Spleen (tissue), 11 donors: ENCODE results near the gene APOA5. TPM values are rescaled to one million over a fixed set of nuclear protein-coding genes. Genes with fewer than 3 reads are reported as not detected.
"Not testable (repeated sequence)": the region's sequence is repeated elsewhere in the genome, so short reads cannot be mapped to it uniquely, and the experiment has no call there.

Source experiments
- DNase-seq: peaks from one replicate; pipeline ENCODE4 v3.0.0-alpha.2; 2020
- H3K27ac ChIP-seq, 8 donors: fragments of 200-600 bp; sonication (generic) in 7 of 8; 1 replicate in 4 of 8; 2 replicates in 4 of 8; pipeline versions ENCODE4 v1.5.0 to v1.8.0; 2016 to 2021; ENCODE audit warnings: inconsistent platforms in 4 of 8, mild to moderate bottlenecking in 4 of 8, moderate library complexity in 1 of 8
- H3K27me3 ChIP-seq, 7 donors: fragments of 200-600 bp; sonication (generic) in 6 of 7; replicated peaks in 1 of 7; 1 replicate in 4 of 7; 2 replicates in 3 of 7; pipeline versions ENCODE4 v1.5.0 to v1.8.0; 2016 to 2021; ENCODE audit warnings: inconsistent platforms in 3 of 7, mild to moderate bottlenecking in 1 of 7
- H3K36me3 ChIP-seq, 6 donors: fragments of 200-600 bp; sonication (generic) in 5 of 6; 1 replicate in 4 of 6; 2 replicates in 2 of 6; pipeline versions ENCODE4 v1.5.0 to v1.8.0; 2016 to 2021; ENCODE audit warnings: inconsistent platforms in 2 of 6
- H3K4me1 ChIP-seq, 6 donors: fragments of 200-600 bp; sonication (generic) in 5 of 6; 1 replicate in 3 of 6; 2 replicates in 3 of 6; pipeline versions ENCODE4 v1.5.0 to v1.8.0; 2016 to 2021; ENCODE audit warnings: inconsistent platforms in 3 of 6
- H3K4me3 ChIP-seq, 8 donors: fragments of 200-600 bp; sonication (generic) in 7 of 8; 1 replicate in 4 of 8; 2 replicates in 4 of 8; pipeline versions ENCODE4 v1.5.0 to v1.8.0; 2016 to 2021; ENCODE audit warnings: inconsistent platforms in 4 of 8, mild to moderate bottlenecking in 4 of 8, moderate library complexity in 2 of 8
- H3K9me3 ChIP-seq, 8 donors: fragments of 200-600 bp; sonication (generic) in 7 of 8; 1 replicate in 4 of 8; 2 replicates in 4 of 8; pipeline versions ENCODE4 v1.5.0 to v1.8.0; 2016 to 2021; ENCODE audit warnings: inconsistent platforms in 4 of 8
- POLR2A ChIP-seq, 3 donors: fragments of 450-650 bp; IDR thresholded peaks; one replicate each; pipeline ENCODE4 v1.5.1; 2017; ENCODE audit warnings: antibody characterized with exemption in 3 of 3, mild to moderate bottlenecking in 1 of 3
- POLR2AphosphoS5 ChIP-seq, 3 donors: sonication (generic); formaldehyde crosslinking; IDR thresholded peaks; one replicate each; pipeline ENCODE4 v1.5.1; 2017; ENCODE audit warnings: antibody characterized with exemption in 3 of 3
- WGBS, 5 donors: extraction: QIAGEN DNeasy Blood & Tissue Kit in 3 of 5; methylation state at CpG; one replicate each; pipeline versions ENCODE4 v1.1.5 to v1.1.7; 2013 to 2018; 5-methylcytosine and 5-hydroxymethylcytosine counted together
- intact Hi-C: fragments of 100-400 bp; cut with DNase I; formaldehyde crosslinking; loops from one replicate; pipeline ENCODE4 v1.15.0; 2023; ENCODE audit warnings: low total_unique reads
- polyA plus RNA-seq, 3 donors: library from polyadenylated mRNA; stranded (reverse); fragments of 200-250 nt; gene quantifications; one replicate each; pipeline ENCODE4 v1.2.1, GENCODE V29; 2013
- total RNA-seq, 7 donors: library from RNA; depleted of rRNA in 3 of 7; stranded (reverse); fragments of >200 nt in 3 of 7; fragmentation: NEBNext Ultra II Directional in 4 of 7; extraction: Animal tissue kit (Norgen Biotek cat#: 25700) in 4 of 7; gene quantifications; one replicate each; pipeline versions ENCODE4 v1.1.0 to v1.2.1, GENCODE V29; 2016 to 2021
- TF ChIP-seq, protein P1 (sequence below), 11 experiments: fragments of 200-600 bp in 7 of 11; fragments of 450-650 bp in 4 of 11; sonication (generic) in 4 of 11; IDR thresholded peaks in 8 of 11; conservative IDR thresholded peaks in 3 of 11; 1 replicate in 7 of 11; 2 replicates in 4 of 11; pipeline versions ENCODE4 v1.4.0 to v1.8.0; 2016 to 2021; ENCODE audit warnings: antibody characterized with exemption in 11 of 11, inconsistent platforms in 4 of 11, mild to moderate bottlenecking in 1 of 11
- donor health status: healthy with polysubstance abuse.
- donor health status: DM: no; HTN: no; CAD: no; lungs with moderate emphysema.
- donor health status: DM: no; HTN: no; CAD: no.
- donor health status: Bipolar disorder and iron deficiency.
- donor health status: healthy.
- donor health status: DM: no; HTN: no; CAD: no.
- donor health status: DM: yes; HTN: yes; CAD: no.

The APOA5 gene
- total and polyA plus RNA-seq, 10 donors: not detected

DNA sequence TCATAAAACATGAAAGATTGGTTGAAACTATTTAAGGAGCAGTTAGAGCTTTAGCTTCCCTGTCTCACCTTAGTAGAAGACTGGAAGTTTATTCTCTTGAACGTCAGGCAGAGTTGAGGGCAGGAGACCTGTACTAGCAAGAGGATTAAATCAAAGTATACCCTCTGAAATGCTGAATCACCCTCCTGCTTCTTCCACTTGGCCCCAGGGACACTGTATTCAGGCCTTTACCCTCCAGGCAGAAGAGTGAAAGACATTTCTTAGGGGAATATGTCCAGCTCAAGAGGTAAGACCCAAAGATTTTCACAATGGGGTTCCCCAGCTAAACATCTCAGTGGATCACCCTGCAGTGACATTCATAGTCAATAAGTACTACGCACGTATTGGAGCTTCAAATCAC is 19.5 kb upstream of the APOA5 start:
- Histone ChIP-seq H3K9me3 (no peaks in the 10 kb centered on the region), H3K4me1 (no peaks in the 10 kb centered on the region), H3K4me3 (no peak overlapping the region), H3K36me3 (no peaks in the 10 kb centered on the region), H3K27me3 (no peaks in the 10 kb centered on the region), H3K27ac (no peak overlapping the region)
- TF ChIP-seq POLR2AphosphoS5 (IDR thresholded peaks at IDR 0.05) (no peak), POLR2A (IDR thresholded peaks at IDR 0.05) (no peak)
- TF ChIP-seq, protein P1, sequence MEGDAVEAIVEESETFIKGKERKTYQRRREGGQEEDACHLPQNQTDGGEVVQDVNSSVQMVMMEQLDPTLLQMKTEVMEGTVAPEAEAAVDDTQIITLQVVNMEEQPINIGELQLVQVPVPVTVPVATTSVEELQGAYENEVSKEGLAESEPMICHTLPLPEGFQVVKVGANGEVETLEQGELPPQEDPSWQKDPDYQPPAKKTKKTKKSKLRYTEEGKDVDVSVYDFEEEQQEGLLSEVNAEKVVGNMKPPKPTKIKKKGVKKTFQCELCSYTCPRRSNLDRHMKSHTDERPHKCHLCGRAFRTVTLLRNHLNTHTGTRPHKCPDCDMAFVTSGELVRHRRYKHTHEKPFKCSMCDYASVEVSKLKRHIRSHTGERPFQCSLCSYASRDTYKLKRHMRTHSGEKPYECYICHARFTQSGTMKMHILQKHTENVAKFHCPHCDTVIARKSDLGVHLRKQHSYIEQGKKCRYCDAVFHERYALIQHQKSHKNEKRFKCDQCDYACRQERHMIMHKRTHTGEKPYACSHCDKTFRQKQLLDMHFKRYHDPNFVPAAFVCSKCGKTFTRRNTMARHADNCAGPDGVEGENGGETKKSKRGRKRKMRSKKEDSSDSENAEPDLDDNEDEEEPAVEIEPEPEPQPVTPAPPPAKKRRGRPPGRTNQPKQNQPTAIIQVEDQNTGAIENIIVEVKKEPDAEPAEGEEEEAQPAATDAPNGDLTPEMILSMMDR (IDR thresholded peaks at IDR 0.05 in 8 of 11, conservative IDR thresholded peaks at IDR 0.05 in 3 of 11): no peak
- DNase-seq: no peak
- intact Hi-C loops: no loop called here
- 81 to 93% (median 85%) methylated on average over 3 of the region's 3 CpGs for WGBS, 5 donors

GRCh38 chr11:116808262-116809175 is 16.8 kb upstream of the APOA5 start:
- H3K27ac ChIP-seq: no peak overlapping the region
- WGBS, 5 donors: 81 to 88% (median 86%) methylated on average over 14 of the region's 14 CpGs
- H3K9me3 ChIP-seq: no peaks in the 10 kb centered on the region
- H3K4me1 ChIP-seq: no peaks in the 10 kb centered on the region
- no peaks in the 10 kb centered on the region for H3K27me3 ChIP-seq
- no peak for TF ChIP-seq POLR2A (IDR thresholded peaks at IDR 0.05)
- TF ChIP-seq, protein P1 (IDR thresholded peaks at IDR 0.05 in 8 of 11, conservative IDR thresholded peaks at IDR 0.05 in 3 of 11): no peak
- no peak for TF ChIP-seq POLR2AphosphoS5 (IDR thresholded peaks at IDR 0.05)
- DNase-seq: no peak
- H3K4me3 ChIP-seq: no peak overlapping the region
- H3K36me3 ChIP-seq: no peaks in the 10 kb centered on the region
- intact Hi-C loops: no loop called here

DNA sequence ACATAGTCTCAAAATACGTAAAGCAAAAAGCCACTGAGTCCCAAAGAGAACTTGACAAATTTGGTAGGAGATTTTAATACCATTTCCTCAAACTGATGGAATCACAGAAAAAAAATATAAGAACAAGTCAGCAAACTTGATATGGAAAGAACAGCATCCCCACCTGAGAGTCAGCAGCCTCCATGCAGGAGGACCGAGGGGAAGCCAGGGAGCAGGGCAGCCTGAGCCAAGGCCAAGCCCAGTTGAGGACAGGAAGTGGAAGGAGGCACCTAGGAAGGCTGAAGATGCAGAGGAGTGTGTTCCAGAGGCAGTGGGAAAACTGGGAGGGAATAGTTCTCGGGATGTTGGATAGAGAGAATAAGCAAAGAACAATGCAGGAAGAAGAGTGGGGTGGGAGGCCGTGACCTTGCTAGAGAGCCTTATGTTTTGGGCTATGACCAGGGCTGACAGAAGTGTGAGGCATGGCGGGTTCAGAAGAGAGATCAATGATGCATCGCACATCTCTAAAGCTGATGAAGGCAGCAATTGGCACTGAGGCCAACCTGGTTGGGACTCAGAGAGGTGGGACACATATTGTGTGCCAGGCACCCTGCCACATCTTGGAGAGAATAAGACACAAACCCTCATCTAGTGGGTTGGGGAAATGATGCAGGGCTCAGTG is 16.1 kb upstream of the APOA5 start:
- no peak for TF ChIP-seq POLR2AphosphoS5 (IDR thresholded peaks at IDR 0.05)
- TF ChIP-seq, protein P1 (IDR thresholded peaks at IDR 0.05 in 8 of 11, conservative IDR thresholded peaks at IDR 0.05 in 3 of 11): no peak
- no peak for TF ChIP-seq POLR2A (IDR thresholded peaks at IDR 0.05)
- no peak overlapping the region for H3K27ac ChIP-seq
- intact Hi-C loops: no loop called here
- H3K4me1 ChIP-seq: no peaks in the 10 kb centered on the region
- WGBS, 5 donors: 85 to 93% (median 87%) methylated on average over 6 of the region's 6 CpGs
- H3K27me3 ChIP-seq: no peaks in the 10 kb centered on the region
- H3K9me3 ChIP-seq: no peaks in the 10 kb centered on the region
- H3K4me3 ChIP-seq: no peak overlapping the region
- no peak for DNase-seq
- no peaks in the 10 kb centered on the region for H3K36me3 ChIP-seq

DNA sequence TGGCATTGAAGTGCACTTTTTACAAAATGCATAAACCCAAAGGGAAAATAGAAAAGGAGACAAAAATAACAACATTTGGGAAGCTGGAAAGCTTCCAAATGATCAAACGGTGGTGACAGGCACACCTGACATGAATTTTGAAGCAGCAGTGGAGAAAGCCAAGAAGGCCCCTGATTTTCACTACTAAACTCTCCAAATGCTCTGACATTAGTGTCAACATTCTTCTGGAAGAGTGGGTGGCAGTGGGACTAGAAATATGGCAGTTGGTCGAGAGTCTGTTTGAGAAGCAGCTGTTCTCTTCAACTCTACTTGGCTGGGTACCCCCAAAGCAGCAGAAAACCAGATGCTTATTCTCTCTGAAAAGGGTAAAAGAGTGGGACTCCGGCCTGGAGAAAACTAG is 12.3 kb upstream of the APOA5 start:
- Histone ChIP-seq H3K9me3 (no peaks in the 10 kb centered on the region), H3K36me3 (no peaks in the 10 kb centered on the region), H3K27ac (no peak overlapping the region), H3K4me1 (no peaks in the 10 kb centered on the region), H3K4me3 (no peak overlapping the region), H3K27me3 (no peaks in the 10 kb centered on the region)
- TF ChIP-seq POLR2A (IDR thresholded peaks at IDR 0.05) (no peak), POLR2AphosphoS5 (IDR thresholded peaks at IDR 0.05) (no peak)
- TF ChIP-seq, protein P1 (IDR thresholded peaks at IDR 0.05 in 8 of 11, conservative IDR thresholded peaks at IDR 0.05 in 3 of 11): no peak
- intact Hi-C loops: no loop called here
- DNase-seq: no peak
- 49 to 66% (median 59%) methylated on average over 3 of the region's 3 CpGs for WGBS, 5 donors

DNA sequence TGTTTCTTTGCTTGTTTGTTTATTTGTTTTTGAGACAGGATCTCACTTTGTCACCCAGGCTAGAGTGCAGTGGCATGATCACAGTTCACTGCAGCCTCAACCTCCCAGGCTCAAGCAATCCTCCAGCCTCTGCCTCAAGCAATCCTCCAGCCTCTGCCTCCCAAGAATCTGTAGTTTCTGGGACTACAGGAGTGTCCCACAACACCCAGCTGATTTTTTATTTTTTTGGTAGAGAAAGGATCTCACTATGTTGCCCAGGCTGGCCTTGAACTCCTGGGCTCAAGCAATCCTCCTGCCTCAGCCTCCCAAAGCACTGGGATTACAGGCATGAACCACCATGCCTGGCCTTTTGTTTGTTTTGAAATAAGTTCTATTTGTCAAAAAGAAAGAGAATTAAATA is 10.0 kb upstream of the APOA5 start:
- DNase-seq, H3K4me1 ChIP-seq, H3K27ac ChIP-seq, intact Hi-C loops, H3K27me3 ChIP-seq, H3K36me3 ChIP-seq, H3K9me3 ChIP-seq, H3K4me3 ChIP-seq: not testable (repeated sequence)
